ENCODE data around the gene SRPX2. TPM values are rescaled to one million over a fixed set of nuclear protein-coding genes. Genes with fewer than 3 reads are reported as not detected.

SRPX2 gene, protein sequence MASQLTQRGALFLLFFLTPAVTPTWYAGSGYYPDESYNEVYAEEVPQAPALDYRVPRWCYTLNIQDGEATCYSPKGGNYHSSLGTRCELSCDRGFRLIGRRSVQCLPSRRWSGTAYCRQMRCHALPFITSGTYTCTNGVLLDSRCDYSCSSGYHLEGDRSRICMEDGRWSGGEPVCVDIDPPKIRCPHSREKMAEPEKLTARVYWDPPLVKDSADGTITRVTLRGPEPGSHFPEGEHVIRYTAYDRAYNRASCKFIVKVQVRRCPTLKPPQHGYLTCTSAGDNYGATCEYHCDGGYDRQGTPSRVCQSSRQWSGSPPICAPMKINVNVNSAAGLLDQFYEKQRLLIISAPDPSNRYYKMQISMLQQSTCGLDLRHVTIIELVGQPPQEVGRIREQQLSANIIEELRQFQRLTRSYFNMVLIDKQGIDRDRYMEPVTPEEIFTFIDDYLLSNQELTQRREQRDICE
- total RNA-seq (2022; extraction: Qiagen RNA extraction), result 1.8 to 3.7 TPM (median 2.5 TPM) in 5 replicates

DNA sequence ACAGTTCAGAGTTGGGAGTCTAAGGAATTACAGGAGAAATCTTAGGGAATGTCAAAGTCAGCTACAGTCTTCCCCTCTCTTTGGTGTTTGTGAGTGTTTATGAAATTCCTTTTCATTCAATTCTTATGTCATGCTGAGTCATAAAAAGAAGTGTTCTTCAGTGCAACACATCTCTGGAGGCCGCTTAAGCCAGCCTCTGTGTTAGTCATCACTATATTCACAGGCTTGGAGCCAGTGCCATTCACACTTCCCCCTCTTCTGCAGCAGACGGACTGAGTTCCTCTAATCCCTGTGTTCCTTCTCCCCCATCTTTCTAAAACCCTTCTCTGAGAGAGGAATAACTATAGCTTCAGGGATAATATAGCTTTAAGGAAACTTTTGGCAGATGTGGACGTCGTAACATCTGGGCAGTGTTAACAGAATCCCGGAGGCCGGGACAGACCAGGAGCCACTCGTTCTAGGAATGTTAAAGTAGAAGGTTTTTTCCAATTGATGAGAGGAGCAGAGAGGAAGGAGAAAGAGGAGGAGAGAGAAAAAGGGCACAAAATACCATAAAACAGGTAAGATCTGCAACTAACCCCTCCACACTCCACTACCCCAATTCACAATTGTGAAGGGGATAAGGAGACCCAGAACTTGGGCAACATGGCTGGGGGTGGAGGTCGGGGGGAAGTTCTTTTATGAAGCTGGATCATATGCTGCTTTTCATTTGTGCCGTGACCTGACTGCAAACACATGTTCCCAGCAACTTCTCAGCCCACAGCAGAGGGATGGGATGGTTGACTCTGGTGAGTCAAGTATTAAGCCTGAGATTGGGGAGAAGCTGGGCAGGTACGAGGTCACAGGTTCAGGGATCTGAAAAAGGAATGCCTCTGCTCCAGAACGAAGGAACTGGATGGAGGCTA, at the start of gene SRPX2:
TSS of gene SRPX2 (plus strand) at position 244 of the 905 bp plus-strand sequence. CDS start 2,124 bp downstream, outside the sequence.

DNA sequence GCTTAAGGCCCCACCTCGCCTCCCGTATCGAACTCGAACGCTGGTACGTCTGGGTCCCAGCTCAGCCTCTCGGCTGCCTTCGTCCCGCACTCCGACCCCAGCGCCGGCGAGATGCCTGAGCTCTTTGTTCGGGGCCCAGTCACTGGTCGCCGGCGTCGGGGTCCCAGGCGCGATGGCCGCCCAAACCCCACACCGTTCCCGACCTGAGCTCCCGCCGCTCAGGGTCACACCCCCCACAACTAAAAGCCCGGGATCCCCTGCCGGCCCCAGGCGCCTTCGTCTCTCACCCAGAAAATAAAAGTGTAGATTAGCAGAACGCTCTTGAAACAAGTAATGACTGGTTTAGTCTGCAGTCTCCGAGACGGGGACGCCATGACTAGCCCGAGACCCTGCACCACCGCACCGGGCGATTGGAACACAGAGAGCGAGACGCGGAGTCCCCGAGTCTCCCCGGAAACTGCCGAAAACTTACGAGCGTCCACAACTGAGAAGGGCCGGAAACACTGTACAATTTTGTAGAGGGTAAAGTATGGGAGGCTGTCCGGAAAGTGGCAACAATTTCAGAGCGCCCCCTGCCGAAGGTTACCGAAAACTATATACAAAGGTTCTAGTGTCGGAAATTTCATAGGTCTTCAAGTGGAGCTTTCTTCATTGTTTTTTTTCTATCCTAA, 7.5 kb upstream of the SRPX2 start, which contains the start of gene TSPAN6:
TSS of gene TSPAN6 (minus strand) at position 486 of the 671 bp plus-strand sequence. CDS start at position 374, 112 bp downstream.

Other genes starting within 250 kb of the SRPX2 start
- 0.02 to 0.05 TPM (median 0.03 TPM) in 5 replicates for gene PCDH19, start 233.9 kb upstream of the SRPX2 start, total RNA-seq (2022; extraction: Qiagen RNA extraction)
- gene TNMD, start 59.3 kb upstream of the SRPX2 start, total RNA-seq (2022; extraction: Qiagen RNA extraction), result not detected in 5 replicates
- gene TSPAN6, start 7.4 kb upstream of the SRPX2 start, total RNA-seq (2022; extraction: Qiagen RNA extraction), result 35.0 to 45.4 TPM (median 36.2 TPM) in 5 replicates
- gene SYTL4, start 87.9 kb downstream of the SRPX2 start, total RNA-seq (2022; extraction: Qiagen RNA extraction), result 1.8 to 3.3 TPM (median 2.5 TPM) in 5 replicates
- gene CSTF2, start 176.2 kb downstream of the SRPX2 start, total RNA-seq (2022; extraction: Qiagen RNA extraction), result 29.3 to 35.7 TPM (median 30.9 TPM) in 5 replicates
- gene NOX1, start 230.2 kb downstream of the SRPX2 start, total RNA-seq (2022; extraction: Qiagen RNA extraction), result 0.06 to 0.18 TPM (median 0.10 TPM) in 3 of 5 replicates, not detected in the others

Data from A549 treated with AZD2906 at 1 μM for 4 hours (cell line).